Fibroblast of peridontal ligament (primary cell): ENCODE measurements around the gene PTTG2.
"Not testable (repeated sequence)": the region's sequence is repeated elsewhere in the genome, so short reads cannot be mapped to it uniquely, and the experiment has no call there.

Source experiments
- DNase-seq: peaks from one replicate; pipeline ENCODE4 v3.0.0-alpha.2; 2010; ENCODE audit errors: extremely low read depth

Gene PTTG2

DNA sequence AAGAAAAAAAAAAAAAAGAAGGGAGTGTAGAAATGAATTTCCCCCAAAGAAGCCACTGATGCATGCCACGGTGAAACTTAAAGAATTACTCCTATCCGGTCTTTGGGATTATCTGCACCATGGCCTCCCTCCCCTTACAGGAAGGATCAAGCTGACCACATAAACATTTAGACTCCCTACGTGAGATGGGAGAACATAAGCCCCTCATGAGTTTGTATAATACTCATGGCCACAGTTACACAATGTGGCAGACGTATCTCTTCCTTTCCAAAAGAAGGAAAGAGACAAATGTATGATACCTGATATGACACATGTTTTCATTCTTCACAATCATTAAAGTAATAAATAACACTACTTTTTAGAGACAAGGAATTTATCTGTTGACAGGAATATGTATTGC lies 3.3 kb upstream of the PTTG2 start:
- DNase-seq: no peak

DNA sequence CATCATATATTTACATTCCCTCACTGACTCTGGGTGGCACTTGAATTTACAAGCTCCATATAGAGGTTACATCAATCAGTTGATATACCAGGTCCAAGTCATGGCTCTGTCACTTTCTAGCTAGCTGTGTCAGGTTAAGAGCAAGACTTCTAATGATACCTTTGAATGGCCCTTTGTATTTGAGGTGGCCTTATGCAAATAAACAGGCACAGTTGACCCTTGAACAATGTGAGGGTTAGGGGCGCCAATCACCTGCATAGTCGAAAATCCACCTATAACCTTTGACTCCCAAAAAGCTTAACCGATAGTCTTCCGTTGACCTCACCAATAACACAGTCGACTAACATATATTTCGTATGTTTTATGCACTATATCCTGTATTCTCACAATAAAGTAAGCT lies 1.3 kb upstream of the PTTG2 start:
- DNase-seq: no peak

DNA sequence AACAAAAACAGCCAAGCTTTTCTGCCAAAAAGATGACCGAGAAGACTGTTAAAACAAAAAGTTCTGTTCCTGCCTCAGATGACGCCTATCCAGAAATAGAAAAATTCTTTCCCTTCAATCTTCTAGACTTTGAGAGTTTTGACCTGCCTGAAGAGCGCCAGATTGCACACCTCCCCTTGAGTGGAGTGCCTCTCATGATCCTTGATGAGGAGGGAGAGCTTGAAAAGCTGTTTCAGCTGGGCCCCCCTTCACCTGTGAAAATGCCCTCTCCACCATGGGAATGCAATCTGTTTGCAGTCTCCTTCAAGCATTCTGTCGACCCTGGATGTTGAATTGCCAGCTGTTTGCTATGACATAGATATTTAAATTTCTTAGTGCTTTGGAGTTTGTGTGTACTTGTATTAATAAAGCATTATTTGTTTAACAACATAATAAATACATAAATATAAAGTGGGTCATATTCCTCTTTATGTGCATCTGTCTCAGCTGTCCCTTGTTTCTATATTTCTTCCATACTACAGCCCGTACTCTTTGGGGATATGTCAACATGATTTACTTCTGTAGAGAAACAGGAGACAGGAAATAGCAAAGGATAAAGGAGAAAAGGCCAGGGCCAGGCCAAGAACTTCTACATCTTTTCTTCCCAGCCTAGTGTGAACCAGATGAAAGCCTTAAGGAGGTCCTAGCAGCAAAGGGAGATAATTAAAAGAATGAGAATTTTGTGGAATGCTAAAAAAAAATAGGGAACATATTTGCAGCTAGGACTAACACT lies 667 bp downstream of the PTTG2 start:
- DNase-seq: no peak

DNA sequence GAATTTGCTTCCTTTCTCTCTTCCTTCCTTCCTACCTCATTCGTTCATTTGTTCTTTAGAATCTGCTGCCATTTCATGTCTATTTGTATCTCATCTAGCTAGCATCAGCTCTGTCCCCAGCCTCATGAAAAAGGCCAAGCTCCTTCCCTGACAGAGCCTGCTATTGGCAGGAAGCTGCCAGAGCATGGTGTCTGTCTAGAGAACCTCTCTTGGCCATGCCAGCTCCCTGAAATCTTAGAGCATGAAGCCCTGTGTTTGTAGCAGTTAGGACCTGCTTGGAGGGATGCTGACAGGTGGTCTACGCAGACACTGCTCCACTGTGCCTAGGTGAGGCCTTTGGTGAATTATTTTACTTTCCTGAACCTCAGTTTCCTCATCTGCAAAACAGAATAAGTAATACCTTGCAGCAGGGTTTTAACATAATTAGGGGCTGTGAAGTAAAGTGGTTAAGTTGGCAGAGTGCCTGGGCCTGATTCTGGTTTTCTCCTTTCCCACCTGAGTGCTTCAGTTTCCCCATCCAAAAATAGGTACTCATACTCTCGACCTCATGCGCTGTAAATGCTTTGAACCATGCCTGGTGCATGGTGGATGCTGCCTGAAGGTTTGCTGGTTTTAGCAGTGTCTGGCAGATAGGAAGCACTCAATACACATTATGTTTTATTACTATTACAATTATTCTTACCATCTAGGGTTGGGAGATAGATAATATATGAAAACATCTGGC lies 4.7 kb downstream of the PTTG2 start:
- no peak for DNase-seq

DNA sequence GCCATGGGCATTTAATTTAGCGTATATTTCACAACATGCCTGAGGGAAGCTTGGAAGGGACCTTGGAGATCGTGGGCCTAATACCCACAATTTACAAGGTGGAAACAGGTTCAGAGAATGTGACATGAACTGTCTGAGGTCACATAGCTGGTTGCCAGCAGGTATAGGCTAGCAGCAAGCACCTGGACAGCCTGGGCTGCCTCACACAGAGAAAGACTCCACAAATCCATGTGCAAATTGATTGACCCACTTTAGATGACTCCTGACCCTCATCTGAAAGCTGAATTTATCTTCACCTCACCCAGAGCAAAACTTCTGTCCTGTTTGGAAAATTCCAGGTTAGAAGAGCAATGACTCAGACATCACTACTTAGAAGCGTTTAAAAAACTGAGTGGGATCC lies 5.8 kb downstream of the PTTG2 start:
- no peak for DNase-seq

DNA sequence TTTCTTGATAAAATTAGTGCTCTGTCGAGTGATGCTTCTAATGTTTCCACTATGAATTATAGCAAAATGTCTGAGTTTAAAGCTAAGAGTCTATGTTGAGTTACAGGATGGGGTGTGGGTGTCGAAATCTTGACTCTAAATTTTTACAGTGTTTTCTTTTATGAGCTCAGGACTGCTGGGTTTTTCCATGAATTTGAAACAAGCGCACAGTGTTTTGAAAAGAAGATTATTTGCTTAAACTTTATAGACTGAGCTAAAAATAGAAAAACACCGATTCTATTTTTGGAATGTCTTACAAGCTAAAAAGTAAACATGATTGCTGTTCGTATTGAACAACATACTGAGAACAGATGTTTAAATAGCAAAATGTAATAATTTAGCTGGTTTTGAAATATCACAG lies 7.5 kb downstream of the PTTG2 start:
- peak; percentile 40 for DNase-seq

DNA sequence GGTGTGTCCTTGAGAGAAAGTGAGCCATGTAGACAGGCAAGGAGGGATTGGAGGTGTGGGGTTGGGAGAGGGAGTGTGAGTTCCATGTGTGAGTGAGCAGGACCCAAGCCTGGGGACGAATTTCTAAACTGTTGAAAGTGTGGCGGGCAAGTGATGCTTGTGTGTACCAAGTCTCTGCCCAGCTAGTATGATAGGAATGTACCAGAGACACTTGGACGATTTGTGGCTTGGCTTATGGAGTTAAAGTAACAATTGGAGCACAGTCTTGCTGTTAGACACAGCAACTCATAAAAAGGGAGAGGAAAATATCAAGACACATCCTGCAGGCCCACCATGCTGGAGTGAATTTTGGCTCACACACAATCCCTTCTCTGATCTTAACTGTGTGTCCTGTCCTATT lies 8.5 kb downstream of the PTTG2 start:
- no peak for DNase-seq

DNA sequence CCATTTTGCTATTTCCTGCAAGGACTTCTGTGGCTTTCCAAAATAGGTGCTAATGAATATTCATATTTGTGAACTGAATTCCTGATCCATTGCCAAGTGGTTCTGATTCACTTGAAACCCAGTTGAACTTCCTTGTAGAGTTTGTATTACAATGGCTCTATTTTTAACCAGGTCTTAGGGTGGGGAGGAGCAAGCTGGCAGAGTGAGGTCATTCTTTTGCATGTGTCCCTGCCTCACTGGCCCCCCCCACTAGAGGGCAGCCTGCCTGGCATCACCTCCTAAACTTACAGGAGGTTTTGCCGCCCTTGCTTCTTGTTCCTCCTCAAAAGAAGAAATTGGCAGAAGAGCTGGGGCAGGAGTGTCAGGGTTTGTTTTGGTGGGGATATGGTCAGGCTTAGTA lies 10.5 kb downstream of the PTTG2 start:
- DNase-seq: peak; percentile 28

DNA sequence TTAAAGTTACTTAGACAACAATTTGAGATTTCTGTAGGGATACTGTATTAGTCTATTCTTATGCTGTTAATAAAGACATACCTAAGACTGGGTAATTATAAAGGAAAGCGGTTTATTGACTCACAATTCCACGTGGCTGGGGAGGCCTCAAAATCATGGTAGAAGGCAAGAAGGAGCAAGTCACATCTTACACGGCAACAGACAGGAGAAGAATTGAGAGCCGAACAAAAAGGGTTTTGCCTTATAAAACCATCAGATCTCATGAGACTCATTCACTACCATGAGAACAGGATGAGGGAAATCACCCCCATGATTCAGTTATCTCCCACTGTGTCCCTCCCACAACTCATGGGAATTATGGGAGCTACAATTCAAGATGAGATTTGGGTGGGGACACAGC lies 11.0 kb downstream of the PTTG2 start:
- DNase-seq: no peak

DNA sequence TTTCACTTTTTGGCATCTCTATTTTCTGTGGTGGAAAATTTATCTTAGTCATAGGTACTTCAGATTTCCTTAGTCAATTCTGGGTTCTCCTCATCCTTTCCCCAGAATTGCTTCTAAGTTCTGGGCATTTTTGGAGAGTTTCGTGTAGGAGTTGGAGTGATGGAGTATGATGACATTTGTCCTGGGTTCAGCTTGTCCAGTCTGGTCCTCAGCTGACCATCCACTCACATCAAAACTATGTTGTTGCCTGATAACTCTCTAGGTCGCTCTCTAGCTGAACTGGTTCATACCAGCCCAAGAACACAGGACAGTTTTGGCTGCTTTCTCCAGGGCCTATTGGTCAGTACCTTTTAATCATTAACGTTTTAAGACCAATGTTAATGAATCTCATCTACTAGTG lies 13.2 kb downstream of the PTTG2 start:
- DNase-seq: no peak

DNA sequence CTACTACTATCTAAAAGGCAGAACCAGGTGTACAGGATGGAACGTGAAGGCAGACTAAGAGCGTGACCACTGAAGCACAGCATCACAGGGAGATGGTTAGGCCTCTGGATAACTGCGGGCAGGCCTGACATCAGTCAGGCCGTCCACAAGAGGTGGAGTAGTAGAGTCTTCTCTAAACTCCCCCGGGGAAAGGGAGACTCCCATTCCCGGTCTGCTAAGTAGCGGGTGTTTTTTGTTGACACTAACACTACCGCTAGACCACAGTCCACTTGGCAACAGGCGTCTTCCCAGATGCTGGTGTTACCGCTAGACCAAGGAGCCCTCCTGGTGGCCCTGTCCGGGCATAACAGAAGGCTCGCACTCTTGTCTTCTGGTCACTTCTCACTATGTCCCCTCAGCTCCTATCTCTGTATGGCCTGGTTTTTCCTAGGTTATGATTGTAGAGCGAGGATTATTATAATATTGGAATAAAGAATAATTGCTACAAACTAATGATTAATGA lies 15.2 kb downstream of the PTTG2 start:
- DNase-seq: not testable (repeated sequence)

DNA sequence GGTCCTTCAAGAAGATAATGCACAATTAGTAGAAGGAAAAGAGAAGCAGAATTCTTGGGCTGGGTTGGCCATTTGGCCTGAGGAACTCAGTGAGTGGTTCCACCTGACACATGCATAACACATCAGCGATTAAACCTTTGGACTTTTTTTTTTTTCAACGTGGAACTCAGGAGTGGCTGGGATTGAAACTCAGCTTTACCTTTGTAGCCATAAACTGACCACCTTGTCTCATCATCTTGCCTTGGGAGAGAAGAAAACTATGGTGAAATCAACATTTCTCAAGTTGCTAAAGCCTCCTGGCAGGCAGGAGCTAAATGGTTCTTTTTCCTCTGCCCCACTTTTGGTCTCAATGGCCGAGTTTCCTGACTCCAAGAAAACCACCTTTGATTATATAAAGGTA lies 16.3 kb downstream of the PTTG2 start:
- DNase-seq: no peak

DNA sequence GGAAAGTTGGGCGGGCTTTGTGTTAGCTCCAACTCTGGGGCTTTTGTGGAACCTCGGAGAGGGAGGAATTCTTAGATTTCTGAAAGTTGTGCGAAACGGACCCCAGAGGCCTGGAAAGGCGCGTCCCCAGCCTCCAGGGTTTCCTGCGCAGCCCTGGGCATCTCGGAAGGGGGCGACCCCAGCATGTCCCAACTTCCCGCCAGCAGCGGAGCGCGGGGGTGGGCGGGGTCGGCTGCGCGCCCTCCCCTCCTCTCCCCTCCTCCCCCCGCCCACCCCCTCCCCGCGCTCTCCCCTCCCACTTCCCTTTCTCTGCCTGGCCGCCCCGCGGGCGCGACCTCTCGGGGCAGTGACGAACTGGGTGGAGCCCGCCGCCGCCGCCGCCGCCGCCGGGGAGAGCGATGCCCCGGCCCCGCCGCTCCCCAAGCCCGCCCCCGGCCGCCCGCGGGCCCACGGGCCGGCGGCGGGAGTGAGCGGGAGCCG lies 16.8 kb downstream of the PTTG2 start:
- DNase-seq: peak; percentile 51

DNA sequence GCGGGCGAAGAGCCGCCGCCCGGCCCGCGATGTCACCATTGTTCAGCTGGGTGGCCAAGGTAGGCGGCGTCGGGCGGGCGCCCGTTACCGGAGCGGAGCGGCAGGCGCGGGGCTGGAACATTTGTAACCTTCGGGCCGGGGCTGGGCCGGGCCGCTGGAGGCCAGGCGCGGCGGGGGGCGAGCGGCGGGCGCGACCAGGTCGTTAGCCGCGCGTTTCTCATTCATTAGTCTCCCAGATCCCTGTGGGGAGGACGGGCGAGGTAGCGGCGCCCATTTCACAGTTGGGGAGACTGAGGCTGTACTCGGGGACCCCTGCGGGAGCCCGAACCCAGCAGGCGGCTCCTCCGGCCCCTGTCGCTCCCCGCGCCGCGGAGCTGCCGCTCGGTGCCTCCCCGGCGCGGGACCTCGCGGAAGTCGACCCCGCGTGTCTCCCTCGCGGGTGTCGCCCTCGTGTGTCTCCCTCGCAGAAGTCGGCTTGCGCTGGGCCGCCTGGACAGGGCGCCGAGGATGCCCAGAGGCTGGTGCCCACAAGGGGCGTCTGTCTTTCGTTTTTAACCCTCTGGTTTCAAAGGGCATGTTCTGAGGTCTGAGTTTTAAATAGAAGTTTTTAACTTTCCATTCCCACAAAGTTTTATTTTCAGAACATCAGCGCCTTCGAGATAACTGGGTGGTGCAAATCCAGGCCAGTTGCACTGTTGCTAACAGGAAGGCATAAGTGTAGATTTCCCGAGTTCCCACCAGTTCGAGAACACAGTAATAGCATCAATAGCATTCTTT lies 17.5 kb downstream of the PTTG2 start:
- peak; percentile 57 for DNase-seq

DNA sequence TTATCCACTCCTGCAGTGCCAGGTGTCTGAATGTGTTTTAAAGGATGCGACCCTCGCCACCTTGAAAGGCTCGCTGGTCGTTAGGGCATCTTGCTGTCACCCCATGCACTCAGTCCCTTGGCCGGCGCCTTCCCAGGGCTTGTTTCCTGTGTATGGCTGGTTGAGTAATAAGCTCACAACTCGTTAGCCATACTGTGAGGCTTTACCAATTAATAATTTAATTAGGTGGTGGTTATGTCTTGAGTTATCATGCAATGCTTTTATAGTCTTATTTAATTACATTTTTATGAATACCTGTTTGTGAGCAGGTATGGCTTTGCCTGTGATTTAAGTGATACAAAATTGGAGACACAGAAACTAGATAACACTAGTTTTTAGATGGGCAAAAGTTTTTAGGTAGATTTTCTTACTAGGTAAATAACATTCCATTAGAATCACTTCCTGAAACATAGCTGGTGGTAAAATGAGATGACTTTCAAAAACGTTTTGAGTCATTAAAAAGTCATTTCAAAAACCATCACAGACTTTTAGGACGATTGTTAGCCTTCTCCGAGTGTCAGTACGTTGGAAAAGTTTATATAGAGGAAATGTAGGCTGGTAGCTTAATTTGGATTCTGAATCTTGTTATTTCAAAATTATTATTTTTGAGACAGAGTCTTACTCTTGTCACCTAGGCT lies 18.2 kb downstream of the PTTG2 start:
- DNase-seq: no peak

DNA sequence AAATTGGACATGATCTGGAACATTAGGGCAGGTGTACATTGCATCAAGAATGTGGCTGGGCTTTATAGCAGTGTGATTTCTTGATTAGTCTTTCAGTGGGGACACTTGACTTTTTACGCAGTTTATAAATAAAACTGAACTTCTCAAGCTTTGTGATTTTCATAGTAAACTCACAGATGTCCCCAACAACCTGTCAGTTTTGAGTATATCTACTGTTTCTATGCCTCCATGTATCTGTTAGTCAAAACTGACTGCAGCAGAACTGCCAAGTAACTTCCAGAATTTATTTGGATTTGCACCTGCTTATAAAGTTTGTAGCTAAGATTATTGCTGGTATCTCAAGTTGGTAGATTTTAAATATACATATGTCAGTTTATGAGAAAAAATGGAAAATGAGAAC lies 20.0 kb downstream of the PTTG2 start:
- no peak for DNase-seq

DNA sequence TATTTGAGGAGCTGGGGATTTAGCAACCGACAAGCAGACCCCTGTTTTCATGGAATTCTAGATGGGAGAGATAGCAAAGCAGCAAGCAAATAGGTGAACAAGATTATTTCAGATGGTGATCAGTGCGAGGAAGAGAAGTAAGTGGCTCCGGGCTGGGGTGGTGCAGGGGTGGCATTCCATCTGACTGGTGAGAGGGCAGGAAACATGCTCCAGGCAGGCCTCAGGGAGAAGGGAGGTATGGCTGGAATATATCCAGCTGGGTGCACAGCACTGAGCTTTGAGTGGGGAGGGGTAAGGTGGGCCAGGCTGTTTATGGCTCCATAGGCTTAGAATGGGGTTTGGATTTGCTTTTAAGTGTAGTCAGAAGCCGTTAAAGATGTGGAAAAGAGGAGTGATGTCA lies 21.2 kb downstream of the PTTG2 start:
- DNase-seq: no peak

DNA sequence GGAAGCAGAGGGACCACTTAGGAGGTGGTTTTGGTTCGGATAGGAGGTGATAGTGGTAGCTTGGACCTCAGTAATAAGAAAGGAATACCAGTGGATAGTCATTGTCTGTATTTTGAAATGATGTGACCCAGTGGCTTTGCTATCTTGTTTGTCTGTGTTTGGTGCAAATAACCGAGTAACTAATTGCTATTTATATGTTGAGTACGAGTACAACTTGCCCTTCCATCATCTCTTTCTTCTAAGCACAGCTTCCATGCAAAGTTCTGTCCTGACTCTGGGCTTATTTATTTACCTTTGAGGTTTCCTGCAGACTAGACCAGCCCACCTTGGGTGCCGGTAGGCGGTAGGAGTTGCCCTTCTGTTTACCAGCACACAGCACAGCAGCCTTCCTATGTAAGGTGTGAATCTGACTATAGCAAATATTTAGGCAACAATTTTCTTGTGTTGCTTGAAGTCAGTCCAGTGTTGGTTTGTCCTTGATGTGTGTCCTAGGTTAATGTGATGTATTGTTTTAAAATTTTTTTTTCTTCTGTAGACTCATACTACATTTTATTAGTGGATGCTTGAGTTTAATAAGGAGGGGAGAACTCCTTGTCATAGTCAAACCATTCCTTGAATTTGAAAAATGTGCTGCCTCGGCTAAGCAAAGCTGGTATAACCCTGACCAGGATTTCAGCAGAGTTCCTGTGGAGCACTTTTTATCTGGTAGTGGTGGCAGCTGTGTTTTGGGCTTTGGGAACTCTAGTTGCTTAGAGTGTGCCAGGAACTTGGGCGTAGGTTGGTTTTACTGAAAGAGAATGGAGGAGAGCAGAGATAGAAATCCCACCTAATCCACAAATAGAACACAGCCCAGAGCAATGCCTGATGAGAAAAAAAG lies 21.9 kb downstream of the PTTG2 start:
- DNase-seq: no peak

DNA sequence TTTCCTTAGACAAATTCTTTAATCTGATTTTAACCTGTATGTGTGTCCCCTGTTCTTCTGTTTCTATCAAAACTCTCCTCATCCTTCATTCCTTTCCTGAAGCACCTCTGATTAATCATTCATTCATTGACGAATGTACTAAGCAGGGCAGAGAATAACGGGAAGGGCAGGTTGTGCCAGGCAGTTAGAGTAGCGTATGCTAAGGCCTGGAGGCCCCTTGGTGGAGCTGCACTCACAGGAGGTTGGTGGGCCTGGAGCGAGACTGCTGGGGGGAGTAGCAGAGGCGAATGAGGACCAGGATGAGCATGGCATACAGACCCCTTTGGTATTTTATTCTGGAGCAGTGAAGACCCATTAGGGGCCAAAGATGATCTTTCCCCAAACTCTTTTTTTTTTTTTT lies 22.5 kb downstream of the PTTG2 start:
- DNase-seq: no peak

DNA sequence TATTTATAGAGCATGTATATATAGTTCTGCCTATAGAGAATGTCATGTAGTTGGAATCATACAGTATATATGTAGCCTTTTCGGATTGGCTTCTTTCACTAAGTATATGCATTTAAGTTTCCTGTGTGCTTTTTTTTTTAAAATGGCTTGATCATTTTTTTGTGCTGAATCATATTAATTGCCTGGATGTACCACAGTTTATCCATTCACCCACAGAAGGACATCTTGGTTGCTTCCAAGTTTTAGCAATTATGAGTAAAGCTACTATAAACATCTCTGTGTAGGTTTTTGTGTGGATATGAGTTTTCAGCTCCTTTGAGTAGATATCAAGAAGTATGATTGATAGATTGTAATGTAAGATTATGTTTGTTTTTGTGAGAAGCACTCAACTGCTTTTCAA lies 23.8 kb downstream of the PTTG2 start:
- no peak for DNase-seq

DNA sequence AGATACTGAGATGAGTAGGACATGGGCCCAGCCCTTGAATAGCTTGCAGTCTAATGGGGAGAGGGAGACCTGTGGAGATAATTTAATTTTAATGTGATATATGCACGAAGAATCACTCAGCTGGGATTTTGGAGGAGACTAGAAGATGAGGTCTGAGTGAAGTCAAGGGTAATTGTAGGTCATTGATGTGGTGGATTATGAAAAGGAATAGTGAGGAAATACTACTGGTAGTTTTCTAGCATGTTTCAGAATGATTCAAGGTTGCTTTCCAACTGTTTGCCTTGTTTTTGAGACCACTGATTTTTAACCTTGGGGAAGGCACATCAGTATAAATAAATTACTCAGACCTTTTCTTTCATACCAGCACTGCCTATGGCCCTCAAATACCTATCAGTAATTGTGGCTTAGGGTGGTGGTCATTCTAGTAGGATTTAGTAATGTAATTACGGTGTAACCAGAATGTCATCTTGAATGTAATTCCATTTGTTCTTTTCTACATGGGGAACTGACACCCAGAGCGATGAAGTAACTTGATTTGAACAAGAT lies 25.6 kb downstream of the PTTG2 start:
- DNase-seq: no peak
